Inflammatory macrophage treated with lipopolysaccharide for 1 hour (primary cell): Measurements from ENCODE around the gene CENPV.
A peak's percentile ranks its signal among the peaks of the same experiment; 100 is the strongest.
"Not testable (repeated sequence)": the region's sequence is repeated elsewhere in the genome, so short reads cannot be mapped to it uniquely, and the experiment has no call there.

Source experiments
- DNase-seq, 2 donors: peaks; one replicate each; pipeline ENCODE4 v3.0.0-alpha.2; 2020 to 2022

CENPV gene

DNA sequence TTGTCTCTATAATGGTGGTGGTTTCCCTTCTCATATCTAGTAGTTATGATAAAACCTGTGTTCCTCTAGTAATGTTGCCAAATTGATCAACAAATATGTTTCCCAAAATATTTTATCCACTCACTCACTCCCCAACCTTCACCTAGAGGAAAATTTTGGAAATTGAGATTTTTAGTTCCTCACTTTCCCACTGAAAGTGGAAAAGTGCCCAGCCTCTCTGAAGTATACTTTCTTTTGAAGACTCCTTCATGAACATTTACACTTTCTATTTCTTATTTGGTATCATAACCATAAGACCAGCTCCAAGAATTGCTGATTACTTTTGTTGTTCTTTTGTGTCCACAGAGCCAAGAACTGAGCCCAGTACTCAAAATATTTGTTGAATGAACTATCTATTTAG, 5.1 kb upstream of the CENPV start:
- no peak for DNase-seq

DNA sequence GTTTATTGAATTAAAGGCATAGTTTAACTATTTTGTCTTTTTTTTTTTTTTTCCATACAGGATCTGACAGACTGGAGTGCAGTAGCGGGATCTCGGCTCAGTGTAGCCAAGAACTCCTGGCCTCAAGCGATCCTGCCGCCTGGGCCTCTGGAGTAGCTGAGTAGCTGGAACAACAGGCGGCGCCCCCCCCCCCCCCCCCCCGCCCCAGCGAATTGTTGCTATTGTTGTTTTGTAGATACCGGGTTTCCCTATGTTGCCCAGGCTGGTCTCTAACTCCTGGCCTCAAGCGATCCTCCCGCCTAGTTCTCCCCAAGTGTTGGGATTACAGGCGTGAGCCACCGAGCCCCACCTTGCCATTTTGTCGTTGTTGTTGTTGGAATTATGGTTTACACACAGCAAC, 1.3 kb upstream of the CENPV start:
- no peak for DNase-seq

DNA sequence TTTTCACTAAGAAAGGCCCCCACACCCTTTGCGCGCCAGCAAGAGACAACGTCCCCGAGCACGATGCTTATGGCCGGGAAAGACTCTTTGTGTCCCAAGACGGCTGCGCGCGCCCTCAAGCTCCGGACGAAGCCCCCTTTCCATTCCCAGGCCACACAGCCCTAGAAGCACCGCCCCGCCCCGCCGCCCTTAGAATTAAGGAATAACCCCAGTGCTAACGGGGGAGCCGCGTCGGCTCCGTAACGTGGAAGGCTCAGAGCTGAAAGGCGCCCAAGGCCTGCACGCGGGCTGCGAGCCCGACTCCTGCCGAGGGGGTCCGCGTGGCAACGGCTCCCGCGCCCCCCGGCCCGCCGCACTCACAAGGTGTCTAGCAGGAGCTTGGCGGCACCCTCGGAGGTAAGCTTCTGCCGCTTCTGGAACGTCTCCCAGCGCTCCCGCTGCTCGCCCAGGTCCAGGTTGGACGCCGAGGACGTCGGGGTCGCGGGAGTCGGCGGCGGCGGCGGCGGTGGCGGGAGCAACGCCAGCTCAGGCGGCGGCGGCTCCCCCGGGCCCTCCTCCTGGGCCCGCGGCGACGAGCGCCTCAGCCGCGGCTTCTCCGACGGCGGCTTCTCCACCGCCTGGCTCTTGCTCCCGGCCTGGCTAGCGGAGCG, 477 bp downstream of the CENPV start:
- DNase-seq, result peak in 1 of 2 donors; percentile 21

DNA sequence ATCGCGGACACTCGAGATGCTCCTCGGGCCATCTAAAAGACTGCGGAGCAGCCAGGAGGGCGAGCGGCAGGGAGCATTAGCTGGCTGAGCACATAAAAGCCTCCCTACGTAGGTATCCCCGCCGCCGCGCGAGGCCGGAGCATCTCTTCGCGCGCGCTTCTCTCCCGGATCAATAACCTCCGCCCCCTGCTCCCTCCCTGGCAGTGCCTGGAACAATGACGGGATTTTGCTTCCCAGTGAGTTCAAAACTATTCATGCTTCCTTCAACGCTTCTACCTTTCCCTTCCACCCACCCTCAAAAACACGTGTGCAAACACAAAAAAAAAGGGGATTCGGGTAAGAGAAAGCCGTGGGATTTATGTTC, 984 bp downstream of the CENPV start:
- DNase-seq, result peak in 1 of 2 donors; percentile 4

DNA sequence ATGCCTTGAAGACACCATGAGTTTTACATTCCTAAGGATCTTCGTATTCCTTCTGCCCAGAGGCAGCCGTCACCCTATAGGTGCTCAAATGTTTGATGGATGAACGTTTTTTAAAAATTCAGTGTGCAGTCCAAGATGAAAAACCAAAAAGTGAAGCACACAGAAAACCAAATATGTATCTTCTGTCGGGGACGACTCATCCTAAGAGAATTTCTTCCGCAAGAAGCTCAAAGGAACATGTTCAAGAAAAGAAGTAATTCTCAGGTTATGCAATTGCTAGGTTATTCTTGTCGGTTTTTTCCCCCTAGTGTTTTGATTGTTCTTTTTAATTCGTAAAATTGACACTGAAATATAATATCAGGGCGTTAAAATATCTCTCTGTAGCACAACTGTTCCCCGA, 1.4 kb downstream of the CENPV start:
- peak in 1 of 2 donors; percentile 6 for DNase-seq

DNA sequence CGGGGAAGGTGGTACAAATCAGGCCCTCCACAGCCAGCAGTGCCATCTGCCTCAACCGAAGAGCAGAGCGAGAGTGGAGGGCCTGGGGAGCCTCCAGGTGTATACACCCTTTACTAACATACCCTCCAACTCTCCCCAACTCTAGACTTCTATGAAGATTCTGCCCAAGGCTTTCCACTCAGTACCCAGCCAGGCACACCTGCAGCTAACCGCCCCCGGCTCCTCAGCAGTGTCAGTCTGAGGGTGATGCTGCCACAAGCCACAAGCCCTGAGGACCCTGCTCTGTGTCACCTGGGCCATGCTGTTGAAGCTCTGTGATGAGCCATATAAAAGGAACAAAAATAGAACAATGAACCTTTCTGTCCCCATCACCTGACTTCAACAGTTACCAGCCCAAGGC, 3.8 kb downstream of the CENPV start:
- no peak for DNase-seq

DNA sequence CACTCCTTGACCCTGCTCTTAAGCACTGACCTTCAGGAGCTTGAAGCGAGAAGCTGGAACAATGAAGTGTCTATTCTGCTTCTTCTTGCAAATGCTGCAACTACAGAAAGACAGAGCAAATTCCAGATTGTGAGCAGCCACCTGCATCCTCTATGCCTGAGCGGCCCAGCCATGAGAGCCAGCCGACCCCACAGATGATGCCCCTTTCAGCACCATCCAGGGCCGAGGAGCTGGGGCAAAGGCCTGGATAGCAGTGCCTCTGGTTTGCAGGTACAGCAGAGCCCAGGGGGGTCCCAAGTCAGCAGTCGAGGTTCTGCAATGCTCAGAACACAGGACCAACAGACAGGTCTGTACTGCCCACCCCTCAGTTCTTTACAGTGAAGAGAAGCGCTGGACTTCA, 4.7 kb downstream of the CENPV start:
- DNase-seq, result no peak

DNA sequence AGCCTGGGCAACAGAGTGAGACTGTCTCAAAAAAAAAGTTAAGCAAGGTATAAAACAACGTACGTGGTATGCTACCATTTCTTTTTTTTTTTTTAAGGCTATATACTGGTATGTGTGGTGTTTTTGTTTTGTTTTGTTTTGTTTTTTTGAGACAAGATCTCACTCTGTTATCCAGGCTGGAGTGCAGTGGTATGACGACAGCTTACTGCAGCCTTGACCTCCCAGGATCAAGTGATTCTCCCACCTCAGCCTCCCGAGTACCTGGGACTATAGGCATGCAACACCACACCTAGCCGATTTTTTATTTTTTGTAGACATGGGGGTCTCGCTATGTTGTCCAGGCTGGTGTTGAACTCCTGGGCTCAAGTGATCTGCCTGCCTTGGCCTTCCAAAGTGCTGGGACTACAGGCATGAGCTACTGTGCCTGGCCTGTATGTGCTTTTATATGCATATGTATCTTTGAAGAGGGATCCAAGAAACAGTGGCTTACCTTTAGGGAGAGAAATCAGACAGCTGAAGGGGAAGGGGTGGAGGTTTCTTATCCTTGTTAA, 6.5 kb downstream of the CENPV start:
- DNase-seq, result no peak

DNA sequence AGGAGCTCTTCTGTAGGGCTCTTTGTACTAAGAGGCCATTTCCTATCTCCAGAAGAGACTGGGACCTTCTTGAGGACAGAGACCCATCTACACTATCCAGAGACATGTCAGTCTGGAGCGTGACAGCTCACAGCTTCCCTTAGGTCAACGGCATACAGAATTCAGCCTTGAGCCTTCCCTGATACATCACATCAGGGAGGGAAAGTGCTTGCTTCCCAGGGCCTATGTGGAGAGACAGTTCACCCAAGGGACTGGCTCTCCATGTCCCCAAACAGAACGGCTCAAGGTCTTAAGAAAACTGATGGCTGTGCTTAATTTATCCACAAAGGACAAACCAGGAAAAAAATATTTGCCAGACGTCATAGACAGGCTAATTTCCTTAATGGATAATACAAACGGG, 7.7 kb downstream of the CENPV start:
- DNase-seq, result no peak

DNA sequence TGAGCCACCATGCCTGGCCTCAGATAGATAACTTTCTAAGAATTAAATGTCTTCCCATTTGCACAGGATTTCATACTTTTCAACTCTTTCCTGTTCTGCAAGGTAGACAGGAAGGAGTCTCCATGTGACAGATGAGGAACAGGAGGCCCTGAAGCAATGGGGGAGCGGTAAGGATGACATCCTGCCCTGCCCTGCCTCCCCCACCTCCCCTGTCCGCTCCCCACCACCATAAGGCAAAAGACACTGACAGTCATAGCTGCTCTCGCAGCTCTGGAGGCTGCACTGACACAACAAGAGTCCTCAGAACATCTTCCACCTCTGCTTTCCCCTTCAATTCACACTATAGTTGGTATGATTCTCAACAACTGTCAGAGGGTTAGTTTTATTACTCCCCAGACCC, 9.7 kb downstream of the CENPV start:
- DNase-seq, result no peak

DNA sequence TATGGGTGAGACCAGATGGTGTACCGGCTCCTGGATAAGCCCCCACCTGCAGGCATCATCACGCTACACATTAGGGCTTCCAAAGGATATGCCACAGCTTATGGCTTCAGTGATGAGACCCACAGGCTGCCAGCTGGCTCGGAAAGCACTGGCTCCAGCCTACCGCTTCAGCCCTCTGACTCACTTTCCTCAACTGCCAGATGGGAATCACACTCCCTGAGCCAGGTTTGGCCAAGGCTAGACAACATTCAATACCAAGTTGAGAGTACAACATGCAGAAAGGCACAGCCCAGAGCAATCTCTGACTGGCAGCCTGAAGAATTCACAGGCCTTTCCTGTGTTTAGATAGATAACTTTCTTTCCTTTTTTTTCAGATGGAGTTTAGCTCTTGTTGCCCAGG, 10.3 kb downstream of the CENPV start:
- DNase-seq, result no peak

DNA sequence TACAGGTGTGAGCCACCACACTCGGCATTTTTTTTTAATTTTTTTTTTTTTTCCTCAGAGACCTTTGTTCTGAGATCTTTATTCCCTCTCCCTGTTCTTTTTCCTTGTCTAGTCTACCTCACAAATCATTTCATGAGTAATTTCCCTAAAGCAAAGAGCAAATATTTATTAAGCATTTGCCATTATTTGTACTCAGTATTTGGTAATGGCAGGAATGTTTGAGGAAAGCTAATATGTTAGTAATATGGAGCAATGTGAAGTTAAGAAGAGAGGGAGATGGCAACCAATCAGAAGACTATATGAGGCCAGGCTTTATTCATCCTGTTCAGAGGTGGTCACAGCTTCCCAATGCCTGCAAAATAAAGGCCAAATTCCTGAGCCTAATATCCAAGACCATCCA, 13.3 kb downstream of the CENPV start:
- no peak for DNase-seq

DNA sequence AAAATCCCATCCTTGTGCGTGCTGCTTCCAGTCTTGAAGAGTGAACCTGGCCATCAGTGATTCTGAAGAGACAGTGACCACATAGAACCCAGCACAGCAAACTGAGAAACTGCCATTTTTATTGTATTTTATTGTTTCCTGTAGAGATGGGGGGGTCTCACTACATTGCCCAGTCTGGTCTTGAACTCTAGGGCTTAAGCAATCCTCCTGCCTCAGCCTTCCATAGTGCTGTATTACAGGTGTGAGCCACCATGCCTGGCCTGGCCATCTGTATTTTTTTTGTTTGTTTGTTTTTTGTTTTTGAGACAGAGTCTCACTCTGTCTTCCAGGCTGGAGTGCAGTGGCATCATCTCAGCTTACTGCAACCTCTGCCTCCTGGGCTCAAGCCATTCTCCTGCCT, 13.9 kb downstream of the CENPV start:
- no peak for DNase-seq

DNA sequence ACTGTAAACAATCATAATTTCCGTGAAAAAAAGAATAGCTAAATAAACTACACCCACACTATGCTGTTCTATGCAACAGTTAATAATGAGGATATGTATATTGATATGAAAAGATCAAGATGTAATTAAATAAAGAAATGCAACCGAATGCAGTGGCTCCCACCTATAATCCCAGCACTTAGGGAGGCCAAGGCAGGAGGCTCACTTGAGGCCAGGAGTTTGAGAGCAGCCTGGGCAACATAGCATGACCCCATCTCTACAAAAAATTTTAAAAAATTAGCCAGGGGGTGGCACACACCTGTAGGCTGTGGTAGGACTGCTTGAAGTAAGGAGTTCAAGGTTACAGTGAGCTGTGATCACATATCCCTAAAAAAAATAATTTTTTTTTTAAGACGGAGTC, 14.9 kb downstream of the CENPV start:
- DNase-seq, result no peak

DNA sequence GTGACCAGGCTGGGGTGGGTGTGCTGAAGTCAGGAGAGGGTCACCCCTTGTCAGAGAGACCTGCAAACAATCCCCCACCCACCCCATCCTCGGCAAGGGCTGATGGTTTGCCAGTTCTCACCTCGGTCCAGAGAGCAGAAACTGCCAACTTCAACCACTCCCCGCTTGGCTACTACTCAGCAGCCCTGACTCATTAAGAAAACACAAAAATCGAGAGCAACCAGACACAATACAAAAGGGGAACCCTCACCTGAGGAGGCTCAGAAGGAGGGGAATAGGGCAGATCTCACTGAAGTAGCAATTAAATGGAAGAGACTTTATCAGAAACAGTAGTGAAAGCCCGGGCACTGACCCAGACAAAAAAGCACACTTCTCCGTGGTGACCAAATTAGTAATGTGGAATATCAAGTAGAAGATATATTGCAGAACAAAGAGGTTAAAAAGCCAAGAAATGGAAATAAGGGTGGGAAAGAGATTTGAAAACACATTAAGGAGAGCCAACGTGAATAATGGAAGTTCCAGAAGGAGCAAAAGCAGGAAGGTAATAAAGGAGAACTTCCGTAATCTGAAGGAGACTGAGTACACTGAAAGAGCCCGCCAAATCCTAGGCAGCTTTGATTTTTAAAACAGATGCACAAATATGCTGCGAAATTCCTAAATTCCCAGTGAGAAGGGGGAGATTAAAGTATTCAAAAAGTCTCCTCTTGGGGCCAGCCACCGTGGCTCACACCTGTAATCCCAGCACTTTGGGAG, 23.6 kb downstream of the CENPV start:
- no peak for DNase-seq

DNA sequence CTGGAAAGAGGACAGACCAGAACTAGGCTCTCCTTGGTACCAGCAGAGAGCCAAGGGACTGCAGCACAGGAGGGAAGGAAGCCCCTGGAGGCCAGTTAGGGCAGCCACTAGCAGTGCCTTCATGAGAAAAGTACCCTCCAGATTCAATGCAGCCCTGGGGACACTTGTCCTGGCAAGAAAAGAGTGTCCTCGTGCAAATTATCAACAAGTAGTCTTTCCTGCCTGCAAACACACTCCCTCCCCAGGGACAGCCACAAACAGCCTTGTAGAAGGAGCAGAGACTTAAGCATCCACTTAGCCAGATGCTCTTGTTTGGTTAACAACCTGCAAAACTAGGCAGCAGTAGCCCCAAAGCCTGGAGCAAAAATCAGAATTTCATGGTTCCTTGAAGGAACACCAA, 24.3 kb downstream of the CENPV start:
- DNase-seq, result no peak

DNA sequence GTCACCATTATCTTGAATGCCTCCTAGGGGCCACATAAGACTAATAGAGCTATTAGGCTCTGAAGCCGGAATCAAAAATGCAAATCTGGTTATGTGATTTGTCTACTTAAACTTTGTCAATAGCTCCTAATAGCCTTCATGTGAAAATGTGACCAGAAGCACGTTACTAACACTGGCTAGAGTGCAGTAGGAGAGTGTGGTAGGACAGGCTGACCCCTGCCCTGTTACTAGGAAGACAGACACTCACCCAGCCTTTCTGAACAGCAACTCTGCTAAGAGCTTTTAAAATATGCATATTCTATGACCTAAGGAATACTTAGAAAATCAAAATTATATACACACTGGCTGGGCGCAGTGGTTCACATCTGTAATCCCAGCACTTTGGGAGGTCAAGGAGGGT, 26.3 kb downstream of the CENPV start:
- DNase-seq, result no peak

DNA sequence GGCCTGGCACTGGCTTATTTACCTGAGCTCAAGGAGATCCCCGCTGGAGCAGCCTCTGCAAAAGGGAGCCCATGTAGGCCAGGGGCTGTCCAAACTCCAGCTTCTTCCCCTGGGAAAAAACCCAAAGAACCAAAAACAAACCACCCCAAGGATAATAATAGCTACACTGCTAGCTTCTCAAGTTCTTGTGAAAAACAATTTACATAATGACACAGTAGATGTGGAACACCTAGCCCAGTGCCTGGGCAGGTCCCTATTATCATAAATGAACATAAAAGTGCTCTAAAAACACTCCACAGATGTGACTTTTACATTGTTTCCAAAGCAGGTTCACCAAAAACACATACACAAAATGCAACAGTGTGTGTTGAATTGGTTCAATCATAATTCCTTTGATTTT, 27.3 kb downstream of the CENPV start:
- DNase-seq, result no peak

DNA sequence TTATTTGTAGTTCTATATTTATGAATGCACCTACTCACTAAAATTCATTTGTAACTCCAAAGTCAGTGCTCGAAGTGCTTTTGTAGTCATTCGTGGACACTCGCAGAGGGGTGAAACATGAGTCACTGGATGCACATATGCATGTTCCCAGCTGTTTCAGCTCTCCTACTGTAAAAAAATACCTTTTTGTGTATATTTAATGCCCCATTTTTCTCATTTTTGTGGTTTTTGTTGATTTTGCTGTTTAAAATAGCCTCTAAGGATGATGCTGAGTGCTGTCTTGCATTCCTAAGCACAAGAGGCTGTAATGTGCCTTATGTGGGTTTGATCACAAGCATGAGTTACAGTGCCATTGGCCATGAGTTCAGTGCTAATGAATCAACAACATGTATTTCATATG, 30.6 kb downstream of the CENPV start:
- no peak for DNase-seq

DNA sequence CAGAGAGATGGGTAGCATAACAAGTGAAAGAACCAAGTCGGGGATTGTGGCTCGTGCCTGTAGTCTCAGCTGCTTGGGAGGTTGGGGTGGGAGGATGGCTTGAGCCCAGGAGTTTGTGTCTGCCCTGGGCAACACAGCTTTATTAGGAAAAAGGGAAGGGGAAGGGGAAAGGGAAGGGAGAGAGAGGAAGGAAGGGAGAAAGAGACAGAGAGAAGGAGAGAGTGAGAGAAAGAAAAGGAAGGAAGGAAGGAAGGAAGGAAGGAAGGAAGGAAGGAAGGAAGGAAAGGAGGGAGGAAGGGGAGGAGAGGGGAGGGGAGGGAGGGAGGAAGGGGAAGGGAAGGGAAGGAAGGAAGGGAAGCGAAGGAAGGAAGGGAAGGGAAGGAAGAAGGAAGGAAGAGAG, 33.3 kb downstream of the CENPV start:
- no peak for DNase-seq

DNA sequence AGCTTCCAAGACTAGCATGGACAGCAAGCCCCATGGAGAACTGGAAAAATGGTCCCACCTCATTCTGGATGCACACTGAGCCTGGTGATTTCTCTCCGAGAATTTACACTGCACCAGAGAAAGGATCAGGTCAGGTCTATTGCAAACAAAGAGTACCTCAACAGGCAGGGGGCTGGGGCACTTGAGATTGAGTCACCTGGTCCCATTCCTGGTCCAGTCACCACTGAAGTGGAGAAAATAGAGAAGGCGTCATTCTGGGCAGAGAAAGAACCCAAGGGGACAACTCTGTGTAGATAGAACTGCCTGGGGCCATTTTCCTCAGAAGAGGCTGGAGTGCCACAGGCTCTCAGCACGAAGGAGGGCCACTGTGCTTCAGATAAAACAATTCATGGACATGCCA, 38.4 kb downstream of the CENPV start:
- DNase-seq, result no peak

DNA sequence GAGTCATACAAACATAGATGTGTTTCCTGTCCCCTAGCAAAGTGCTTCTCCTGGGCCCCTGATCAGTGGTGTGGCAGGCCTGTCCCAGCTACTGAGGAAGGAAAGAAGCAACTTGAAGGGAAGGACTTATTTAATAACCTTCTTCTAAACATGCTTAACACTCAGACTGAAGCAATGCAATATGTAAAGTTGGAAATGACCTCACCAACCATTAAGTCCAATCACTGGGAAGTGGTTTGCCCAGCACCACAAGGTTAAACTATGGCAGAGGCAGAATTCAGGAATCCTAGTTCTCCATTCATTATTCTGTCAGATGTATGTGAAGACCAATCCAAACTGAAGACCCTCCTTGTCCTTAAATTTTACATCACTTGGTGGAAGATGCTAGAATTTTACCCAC, 39.1 kb downstream of the CENPV start:
- peak in 1 of 2 donors; percentile 14 for DNase-seq

DNA sequence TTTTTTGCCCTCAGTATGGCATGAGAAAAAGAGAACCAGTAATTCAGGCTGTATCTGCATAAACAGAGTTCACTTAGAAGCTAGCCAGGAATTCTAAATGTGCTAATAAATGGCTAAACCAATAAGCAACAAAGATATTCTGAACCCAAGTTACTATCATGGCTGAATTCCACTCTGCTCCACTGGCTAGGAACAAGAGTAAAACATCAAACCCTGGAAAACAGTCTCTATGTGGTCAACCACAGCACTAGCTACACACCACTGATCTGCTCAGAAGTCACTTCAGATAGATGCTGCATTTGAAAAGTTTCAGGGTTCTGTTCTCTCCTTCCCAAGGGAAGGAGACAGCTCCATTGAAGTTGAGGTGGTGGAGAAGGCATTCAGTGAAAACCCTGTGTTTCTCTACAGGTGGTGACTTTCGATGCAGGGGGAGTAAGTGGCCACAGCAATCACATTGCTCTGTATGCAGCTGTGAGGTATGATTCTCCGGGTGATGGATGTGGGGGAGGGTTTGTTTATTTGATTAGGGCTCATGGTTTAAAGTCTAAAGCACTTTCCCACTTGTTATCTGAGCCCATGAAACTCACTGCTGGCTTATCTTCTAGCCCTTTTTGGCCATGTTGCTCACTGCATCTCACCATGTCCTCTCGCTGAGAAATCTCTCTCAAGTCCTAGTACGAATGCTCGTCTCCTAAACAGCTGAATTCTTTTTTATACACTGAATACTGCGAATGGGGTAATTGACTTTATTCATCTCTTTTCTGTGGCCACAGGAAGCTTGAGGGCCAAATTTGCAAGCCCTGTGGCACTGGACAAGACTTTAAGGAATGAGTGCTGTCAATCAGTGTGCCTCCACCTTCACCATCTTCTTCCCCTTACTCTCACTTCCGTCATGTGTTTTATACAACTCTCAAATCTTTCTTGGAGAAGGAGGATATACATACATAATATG, 39.9 kb downstream of the CENPV start:
- DNase-seq, result no peak

DNA sequence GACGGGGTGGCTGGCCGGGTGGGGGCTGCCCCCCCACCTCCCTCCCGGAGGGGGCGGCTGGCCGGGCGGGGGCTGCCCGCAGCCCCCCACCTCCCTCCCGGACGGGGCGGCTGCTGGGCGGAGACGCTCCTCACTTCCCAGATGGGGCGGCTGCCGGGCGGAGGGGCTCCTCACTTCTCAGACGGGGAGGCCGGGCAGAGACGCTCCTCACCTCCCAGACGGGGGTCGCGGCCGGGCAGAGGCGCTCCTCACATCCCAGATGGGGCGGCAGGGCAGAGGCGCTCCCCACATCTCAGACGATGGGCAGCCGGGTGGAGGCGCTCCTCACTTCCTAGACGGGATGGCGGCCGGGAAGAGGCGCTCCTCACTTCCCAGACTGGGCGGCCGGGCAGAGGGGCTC, 41.2 kb downstream of the CENPV start:
- not testable (repeated sequence) for DNase-seq
